NCI-H1417 (cell line): ENCODE measurements around the gene IRAK3.
A peak's percentile ranks its signal among the peaks of the same experiment; 100 is the strongest.

Experiments used
- DNase-seq, 3 experiments: peaks; one replicate each; lab custom pipeline; 2025; lab: John Stamatoyannopoulos, UW

IRAK3 gene, protein sequence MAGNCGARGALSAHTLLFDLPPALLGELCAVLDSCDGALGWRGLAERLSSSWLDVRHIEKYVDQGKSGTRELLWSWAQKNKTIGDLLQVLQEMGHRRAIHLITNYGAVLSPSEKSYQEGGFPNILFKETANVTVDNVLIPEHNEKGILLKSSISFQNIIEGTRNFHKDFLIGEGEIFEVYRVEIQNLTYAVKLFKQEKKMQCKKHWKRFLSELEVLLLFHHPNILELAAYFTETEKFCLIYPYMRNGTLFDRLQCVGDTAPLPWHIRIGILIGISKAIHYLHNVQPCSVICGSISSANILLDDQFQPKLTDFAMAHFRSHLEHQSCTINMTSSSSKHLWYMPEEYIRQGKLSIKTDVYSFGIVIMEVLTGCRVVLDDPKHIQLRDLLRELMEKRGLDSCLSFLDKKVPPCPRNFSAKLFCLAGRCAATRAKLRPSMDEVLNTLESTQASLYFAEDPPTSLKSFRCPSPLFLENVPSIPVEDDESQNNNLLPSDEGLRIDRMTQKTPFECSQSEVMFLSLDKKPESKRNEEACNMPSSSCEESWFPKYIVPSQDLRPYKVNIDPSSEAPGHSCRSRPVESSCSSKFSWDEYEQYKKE

DNA sequence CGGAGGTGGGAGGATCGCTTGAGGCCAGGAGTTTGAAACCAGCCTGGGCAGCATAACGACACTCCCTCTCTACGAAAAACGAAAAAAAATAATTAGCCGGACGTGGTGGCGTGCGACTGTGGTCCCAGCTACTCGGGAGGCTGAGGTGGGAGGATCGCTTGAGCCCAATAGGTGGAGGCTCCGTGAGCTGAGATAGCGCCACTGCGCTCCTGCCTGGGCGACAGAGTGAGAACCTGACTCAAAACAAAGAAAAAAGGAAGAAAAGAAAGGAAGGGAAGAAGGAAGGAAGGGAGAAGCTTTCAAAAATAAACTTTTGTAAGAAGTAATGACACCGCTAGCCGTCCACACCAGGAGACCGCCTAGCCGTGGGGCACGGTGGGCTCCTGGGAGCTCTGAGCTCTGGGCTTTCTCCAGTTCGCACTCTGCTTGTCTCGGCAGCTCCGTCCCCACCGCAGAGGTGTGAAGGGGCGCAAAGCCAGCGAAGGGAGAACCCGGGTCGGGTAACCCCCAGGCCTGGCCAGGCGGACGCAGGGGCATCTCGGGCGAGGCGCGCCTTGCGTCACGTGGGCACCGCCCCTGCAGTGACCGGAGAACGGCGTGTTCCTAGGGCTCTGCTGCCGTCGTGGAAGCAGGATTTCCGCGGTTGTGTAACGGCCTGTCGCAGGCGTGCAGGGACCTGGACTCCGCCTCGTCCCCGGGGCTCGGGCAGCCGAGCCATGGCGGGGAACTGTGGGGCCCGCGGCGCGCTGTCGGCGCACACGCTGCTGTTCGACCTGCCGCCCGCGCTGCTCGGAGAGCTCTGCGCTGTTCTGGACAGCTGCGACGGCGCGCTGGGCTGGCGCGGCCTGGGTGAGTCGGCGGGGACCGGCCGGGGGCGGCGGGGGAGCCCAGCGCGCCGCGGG, at the start of gene IRAK3:
Gene IRAK3 (plus strand): TSS at position 631 of the 902 bp plus-strand sequence. CDS start 86 bp downstream, at position 717.
- DNase-seq, result peak in 2 of 3 experiments; percentile 75 to 78

DNA sequence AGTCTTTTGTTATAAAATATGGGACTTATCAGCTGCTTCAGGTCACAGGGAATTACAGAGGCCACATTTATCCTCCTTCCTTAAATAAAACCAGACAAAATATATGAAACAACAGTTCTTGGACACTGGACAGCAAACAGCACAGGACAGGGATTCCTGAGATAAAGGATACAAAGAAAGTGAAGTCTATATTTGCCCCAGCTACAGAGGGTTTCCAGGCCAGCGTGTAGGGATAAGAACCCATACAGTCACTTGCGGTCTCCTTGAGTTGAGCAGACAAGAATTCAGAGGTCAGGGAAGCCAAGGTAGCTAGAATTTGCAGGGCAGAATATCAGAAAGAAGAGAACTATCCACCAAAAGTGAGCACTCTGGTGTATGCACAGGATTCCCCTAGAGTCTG, 49.7 kb upstream of the IRAK3 start:
- no peak for DNase-seq

DNA sequence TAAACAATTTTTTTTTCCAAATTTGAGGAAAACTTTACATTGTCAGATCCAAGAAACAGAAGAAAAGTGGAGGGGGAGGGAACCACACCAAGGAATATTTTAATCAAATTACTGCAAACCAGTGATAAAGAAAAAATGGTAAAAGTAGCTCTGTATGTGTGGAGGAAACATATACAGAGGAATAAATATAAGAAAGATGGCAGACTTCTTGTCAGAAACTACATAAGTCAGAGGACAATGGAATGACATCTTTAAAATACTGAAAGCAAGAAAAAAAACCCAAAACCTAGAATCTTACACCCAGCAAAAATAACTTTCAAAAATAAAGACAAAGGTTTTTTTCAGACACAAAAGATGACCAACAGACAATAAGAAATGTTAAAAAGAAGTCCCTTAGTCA, 48.3 kb upstream of the IRAK3 start:
- DNase-seq, result peak in 1 of 3 experiments; percentile 21

DNA sequence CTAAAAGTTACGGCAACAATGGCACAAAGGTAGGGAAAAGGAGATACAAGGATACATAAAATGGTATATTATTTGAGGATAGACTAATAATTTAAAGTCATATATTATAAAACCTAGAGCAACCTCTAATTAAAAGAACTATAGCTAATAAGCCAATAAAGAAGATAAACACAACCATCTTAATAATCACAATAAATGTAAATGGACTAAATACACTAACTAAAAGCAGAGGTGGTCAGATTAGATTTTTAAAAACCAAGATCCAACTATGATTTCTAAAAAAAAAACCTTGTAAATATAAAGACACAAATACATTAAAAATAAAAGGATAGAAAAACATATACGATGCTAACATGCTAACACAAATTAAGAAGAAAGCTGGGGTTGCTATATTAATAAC, 47.7 kb upstream of the IRAK3 start:
- DNase-seq, result no peak

DNA sequence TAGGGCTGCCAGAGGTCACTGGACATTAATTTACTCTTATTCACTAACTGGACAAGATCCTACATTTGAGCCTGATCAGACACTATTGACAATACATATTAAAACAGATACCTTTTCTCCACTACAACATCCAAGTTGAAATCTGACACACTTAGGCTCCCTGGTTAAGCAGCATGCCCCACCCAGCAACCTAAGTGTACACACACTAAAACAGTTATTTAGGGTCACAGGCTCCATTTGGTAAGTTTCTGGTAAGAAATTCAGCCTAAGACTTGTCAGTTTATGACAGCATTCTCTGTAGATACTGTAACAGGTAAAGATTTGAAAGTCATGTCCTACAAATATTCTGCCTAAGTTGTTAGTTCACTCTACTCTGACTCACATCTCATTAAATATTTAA, 46.2 kb upstream of the IRAK3 start:
- DNase-seq, result no peak

DNA sequence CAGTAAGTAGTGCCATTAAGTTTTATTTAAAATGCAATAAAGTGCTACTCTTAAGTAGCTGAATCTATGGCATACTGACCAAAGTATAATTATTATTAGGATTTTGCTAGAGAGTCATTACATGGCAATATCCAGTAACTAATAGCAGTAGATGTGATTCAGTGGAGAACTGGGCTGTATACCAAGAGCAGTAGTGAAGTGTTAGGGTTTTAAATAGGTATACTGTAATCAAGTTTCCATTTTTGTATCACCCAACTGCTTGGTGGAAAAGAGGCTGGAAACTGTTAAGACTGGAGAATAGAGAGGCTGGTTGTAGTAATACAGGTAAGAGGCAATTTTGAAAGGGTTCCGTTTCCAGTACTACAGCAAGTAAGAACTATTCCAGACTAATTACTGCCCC, 45.1 kb upstream of the IRAK3 start:
- DNase-seq, result no peak

DNA sequence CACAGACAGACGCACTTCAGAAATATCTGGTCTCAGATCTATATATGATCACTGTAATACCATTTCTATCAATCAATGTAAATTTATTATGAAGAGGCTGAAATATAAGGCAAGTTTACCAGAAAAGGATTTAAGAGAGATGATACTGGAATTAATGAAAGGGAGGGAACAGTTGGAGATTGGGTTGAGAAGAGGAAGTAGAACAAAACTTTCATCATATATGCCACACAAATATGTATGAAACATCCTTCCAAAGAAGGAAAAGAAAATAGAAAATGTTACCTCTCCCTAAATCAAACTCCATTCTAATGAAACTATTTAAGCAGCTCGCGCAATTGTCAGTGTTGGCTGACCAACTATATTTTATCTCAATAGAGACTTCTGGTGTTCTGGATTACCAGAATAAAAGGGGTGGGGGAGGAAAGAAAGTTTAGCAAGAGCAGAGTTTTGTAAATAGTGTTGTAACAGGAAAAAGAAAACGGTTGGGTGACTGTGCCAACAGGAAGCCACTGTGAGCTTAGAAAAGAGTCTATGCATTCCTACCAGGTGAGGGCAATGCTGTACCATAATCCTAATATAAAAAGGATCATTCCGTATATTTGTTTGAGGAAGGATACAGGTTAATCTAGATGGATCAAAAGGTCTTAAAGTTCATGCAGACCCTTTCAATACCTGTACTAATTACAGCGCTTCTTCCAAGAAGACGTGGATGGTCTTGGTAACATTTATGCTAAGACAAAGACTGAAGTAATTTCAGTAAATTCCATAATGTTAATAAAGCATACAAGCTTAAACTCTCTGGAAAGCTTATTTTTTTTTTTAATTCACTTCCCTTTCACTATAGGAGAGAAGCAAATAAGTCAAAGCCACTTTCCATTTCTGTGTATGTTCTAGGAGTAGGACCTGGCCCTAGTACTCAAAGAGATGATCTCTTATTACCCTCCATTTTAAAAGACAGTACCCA, 43.9 kb upstream of the IRAK3 start:
- DNase-seq, result peak in 2 of 3 experiments; percentile 19 to 55

DNA sequence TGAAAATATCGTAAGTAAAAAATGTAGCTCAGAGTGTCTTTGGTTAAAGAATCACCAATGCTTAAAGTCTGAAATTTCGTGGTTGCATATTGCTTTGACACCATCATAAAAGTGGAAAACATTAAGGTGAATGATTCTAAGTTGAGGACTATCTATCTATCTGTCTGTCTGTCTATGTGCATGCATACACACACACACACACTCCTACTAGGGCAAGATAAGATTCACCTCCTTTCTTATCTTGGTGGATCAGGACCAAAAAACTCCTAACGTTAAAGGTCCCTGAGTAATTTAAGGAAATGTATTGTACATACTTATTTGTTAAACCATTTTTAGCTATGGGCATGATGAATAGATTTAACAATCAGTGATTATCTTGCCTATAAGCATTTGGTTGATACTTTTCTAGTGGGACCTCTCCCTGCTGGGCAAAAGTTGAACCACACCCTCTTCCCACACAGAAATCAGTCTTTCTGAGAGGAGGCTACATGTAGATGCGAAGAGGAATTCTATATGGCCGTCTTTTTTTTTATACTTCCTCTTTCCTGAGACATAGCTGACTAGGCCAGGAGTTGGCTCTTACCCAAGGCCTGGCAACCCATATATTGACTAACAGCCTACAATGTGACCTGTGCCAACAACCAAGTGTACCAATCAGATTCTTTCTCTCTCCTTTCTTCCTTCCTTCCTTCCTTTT, 39.2 kb upstream of the IRAK3 start:
- DNase-seq, result no peak

DNA sequence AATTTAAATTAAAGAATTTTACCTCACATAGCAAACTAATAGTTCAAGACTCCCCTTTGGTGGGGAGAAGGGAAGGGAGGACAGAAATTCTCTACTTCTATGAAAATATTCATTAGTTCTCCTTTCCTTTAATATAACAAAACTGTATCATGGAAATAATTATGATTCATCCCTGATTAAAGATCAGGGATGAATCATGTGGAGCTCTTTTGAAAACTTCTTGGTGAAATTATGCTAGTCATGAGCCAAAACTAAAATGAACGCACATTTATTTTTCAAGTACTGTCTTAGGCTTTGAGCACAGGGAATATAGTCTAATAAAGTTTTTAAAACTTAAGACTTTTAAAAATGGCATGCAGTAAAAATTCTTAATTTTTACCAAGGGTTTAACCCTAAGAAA, 36.3 kb upstream of the IRAK3 start:
- DNase-seq, result no peak

DNA sequence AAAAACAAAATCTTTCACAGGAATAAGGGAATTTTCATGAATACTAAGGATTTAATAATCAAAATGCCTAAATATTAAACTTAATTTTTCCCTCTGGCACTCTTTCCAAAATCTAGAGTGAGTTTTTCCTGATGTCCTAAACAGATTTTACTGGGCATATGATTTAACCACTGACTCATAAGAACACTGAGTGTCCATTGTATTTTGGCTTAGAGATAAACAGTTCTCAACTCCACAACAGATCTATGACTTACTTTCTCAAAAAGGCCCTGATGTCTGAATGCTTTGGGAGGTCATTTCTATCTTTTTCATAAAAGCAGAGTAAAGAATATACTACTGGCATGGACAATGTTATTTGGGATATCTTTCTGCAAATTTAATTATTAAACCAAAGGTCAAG, 34.2 kb upstream of the IRAK3 start:
- no peak for DNase-seq

DNA sequence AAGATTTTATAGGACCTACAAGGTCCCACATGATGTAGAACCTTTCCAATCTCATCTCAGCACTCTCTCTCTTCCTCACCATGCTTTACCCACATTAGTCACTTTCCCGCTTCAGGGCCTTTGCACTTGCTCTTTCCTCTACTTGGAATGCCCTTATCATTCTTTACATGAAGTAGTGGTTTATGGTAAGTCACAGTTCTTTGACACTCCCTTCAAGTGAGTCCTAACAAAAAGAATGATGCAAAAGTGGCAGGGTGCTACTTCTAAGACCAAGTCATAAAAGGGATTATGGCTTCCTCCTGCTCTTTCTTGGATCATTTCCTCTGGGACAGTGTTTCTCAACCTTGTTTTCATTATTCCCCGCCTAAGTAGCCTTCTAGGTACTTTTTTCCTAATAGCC, 32.4 kb upstream of the IRAK3 start:
- no peak for DNase-seq

DNA sequence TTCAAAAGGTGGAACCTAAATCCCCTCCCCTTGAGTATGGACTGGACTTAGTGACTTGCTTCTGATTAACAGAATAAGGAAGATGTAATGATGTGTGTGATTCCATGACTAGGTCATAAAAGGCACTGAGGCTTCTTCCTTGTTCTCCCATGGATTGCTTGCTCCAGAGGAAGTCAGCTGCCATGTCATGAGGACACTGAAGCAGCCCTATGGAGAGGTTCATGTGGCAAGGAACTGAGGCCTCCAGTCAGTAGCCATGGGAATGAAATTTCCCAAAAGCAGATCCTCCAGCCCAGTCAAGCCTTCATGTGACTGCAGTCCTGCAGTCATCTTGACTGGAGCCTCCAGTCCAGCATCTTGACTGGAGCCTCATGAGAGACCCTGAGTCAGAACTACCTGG, 29.9 kb upstream of the IRAK3 start:
- no peak for DNase-seq

DNA sequence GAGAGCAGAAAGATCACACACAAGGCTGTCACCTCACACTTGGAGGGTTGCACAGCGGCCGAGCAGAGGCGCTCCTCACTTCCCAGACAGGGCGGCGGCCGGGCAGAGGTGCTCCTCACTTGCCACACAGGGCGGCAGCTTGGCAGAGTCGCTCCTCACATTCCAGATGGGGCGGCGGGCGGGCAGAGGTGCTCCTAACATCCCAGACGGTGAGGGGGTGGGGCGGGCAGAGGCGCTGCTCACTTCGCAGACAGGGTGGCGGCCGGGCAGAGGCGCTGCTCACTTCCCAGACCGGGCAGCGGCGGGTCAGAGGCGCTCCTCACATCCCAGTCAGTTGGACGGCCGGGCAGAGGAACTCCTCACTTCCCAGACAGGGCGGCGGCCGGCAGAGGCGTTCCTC, 28.3 kb upstream of the IRAK3 start:
- no peak for DNase-seq

DNA sequence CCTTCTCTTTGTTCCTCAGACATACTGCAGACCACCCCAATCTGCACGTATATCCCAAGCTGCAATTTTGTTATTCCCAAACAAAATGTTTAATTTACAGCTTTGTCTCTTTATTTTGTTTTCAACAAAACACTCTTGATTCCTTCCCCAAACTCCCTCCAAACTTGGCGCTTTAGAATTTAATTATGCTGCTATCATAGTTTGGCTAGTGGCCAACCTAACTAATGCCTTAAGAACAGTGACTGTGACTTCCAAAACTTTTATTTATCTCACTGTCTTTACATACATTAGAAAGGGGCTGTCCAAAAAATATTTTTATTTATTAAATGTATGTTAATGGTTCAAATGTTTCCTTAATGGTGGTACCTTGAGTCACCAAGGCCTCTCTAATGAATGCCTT, 26.3 kb upstream of the IRAK3 start:
- DNase-seq, result no peak

DNA sequence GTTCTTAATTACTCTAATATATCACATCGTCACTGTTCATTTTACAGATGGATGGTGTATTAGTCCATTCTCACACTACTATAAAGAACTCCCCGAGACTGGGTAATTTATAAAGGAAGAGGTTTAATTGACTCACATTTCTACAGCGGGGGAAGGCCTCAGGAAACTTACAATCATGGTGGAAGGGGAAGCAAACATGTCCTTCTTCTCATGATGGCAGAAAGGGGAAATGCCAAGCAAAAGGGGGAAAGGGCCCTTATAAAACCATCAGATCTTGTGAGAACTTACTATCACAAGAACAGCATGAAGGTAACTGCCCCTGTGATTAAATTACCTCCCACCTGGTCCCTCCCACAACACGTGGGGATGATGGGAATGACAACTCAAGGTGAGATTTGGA, 25.7 kb upstream of the IRAK3 start:
- no peak for DNase-seq

DNA sequence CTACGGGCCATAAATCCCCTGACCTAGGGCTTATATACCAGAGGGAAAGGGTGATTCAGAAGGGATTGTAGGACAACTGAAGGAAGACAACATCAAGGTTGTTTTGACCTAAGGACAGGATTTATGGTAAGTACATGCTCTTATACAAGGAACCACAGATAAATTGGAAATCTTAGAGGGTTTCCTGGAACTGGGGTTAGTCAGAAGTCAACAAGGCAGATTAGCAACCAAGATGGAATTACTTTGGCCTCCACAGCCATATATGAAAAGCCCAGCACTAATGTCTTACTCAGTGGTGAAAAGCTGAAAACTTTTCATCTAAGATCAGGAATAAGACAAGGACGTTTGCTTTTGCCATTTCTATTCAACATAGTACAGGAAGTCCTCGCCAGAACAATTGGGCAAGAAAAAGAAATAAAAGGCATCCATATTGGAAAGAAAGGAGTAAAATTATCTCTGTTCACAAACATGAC, 24.6 kb upstream of the IRAK3 start:
- no peak for DNase-seq

DNA sequence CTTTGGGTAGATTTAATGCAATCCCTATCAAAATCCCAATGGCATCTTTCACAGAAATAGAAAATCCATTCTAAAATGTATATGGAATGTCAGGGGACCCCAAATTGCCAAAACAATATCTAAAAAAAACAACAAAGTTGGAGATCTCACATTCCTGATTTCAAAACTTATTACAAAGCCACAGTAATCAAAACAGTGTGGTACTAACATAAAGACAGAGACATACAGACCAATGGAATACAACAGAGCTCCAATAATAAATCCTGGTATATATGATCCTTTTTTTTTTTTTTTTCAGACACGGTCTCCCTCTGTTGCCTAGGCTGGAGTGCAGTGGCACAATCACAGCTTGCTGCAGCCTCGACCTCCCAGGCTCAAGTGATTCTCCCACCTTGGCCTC, 23.9 kb upstream of the IRAK3 start:
- no peak for DNase-seq

DNA sequence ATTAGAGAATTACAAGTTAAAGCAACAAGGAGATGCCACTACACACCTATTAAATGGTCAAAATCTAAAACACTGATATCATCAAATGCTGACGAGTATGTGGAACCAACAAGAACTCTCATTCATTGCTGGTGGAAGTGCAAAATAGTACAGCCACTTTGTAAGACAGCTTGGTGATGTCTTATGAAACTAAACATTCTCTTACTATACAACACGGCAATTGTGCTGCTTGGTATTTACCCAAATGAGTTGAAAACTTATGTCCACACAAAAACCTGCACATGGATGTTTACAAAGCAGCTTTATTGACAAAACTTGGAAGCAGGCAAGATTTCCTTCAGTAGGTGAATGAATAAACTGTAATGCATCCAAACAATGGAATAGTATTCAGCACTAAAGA, 22.5 kb upstream of the IRAK3 start:
- no peak for DNase-seq

DNA sequence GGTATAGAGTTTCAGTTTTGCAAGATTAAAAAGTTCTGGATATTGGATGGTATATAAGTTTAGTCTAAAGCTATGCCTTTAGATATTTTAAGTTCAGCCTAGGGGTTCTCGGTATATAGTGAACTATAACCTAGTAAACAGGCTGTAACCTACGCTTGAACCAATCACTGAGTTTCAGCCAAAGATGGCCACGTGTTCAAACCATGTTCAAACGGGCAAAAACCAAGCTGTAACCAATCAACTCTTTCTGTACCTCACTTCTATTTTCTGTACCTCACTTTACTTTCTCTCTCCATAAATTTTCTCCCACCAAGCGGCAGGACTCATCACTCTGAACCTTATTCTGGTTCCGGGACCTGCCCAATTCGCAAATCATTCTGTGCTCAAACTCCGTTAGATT, 20.6 kb upstream of the IRAK3 start:
- DNase-seq, result no peak

DNA sequence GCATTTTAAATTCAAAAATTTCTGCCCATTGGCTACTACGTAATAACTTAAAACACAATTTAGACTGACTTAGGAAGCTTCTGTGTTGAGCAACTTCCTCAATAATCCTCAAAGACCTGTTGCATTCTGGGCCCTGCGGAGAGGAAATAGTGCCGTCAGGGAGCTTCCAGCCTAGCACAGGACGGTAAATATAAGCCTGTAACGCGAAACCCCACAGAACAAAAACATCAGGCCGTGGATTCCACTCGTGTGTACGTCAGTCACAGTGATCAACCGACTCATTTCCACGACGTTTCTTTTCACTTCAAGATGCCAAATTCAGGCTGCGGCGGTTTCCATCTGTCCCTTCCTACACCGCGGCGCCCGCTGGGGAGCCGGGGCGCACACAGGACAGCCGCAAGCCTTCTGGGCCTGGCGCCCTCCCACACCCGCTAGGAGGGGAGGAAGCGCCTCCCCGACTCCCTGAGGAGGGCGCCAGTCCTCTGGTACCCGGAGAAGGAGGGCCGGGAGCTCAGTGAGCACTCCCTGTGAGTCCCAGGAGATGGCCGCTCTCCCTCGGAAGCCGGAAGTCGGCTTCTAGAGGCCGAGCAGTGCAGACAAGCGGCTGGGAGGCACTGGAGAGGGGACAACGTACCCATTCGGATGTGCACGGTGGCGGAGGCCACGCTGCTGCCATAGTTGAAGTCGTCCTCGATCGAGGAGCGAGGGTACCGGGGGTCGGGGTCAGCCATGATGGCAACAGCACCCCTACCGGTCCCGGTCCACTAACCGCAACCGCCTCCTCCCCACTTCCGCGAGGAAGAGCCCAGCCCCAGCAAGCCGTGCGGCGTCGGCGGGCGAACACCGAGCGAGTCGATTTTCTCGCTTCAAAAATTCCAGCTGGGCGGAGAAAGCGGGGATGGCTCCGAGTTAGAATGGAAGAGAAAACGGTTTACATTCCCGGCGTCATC, 19.5 kb upstream of the IRAK3 start, which contains the start of gene TMBIM4:
Gene TMBIM4 (minus strand): TSS at position 776 of the 950 bp plus-strand sequence. CDS start 45 bp downstream, at position 731.
- DNase-seq, result peak; percentile 88 to 98 (median 98)
